Endometrial microvascular endothelial cells (primary cell): Measurements from ENCODE around the gene POLE4. TPM values are rescaled to one million over a fixed set of nuclear protein-coding genes. Genes with fewer than 3 reads are reported as not detected.

Source experiments
- in situ Hi-C: cut with HindIII; loops from 2 replicates; pipeline ENCODE4 v1.10.0; 2017; ENCODE audit warnings: low sequenced_read_pairs, low pct_unique_long_range_greater_than_20kb; ENCODE audit errors: inconsistent ontology term
- total RNA-seq: library from RNA; depleted of rRNA; stranded (reverse); fragments of >200 nt; gene quantifications from one replicate; pipeline ENCODE4 v1.2.3, GENCODE V29; 2015; ENCODE audit errors: inconsistent ontology term

Gene POLE4
- total RNA-seq, 1 donor from 2014 or later, result 24.8 TPM

- in situ Hi-C loops, result no loop called here
Observed at GRCh38 chr2:74983631-74984392, 25.4 kb downstream of the POLE4 start.

DNA sequence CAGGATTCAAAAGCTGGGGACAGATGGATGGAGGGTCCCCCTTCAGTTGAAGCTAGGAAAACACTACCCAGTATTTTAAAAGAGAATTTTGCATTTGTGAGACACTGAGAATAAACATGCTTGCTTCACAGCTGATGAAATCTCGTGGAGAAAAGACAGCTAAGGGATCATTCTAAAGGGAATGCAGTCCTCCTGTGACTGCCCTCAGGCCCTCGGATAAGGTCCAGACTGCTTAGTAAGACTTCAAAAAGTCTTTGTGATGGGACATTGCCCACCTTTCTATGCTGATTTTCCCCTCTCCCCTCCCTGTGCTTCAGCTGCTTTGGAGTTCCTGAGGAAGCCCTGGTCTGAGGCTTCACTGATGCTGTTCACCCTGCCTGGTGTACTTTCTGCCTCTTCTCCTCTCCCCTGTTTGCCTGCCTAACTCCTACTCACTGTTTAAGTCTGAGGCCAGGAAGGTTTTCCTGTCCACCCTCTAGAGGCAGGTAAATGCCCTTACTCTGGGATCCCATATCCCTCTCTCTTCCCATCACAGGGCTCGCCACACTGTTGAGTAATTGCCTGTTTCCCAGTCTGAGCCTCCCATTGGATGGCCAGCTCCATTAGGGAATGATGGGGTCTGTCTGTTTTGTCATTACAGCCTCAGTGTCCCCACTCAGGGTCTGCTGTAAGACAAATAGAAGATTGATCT, 26.6 kb downstream of the POLE4 start:
- in situ Hi-C loops, result no loop called here

GRCh38 chr2:74985978-74986609, 27.7 kb downstream of the POLE4 start:
- in situ Hi-C loops, result no loop called here

GRCh38 chr2:74991977-74992376, 33.5 kb downstream of the POLE4 start:
- in situ Hi-C loops, result no loop called here

- in situ Hi-C loops, result no loop called here
Observed at GRCh38 chr2:74999468-74999867, 41.0 kb downstream of the POLE4 start.

GRCh38 chr2:75002007-75002406, 43.6 kb downstream of the POLE4 start:
- in situ Hi-C loops, result no loop called here

DNA sequence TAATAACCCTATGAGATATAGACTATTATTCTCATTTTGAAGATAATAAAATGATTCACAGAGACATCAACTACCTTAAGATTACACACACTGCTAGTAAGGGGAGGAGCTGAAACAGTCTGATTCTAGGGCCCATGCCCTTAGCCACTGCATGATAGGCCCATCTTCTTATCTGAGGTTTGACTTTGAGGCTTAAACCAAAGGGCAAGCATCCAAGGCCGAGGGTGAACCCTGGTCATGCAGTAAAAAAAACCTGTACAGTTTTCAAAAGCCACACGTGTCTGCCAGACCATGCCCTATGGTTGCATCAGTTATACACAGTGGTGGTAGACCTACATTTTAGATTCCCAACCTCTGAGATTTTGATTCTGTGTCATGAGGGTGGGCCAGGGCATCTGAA, 44.8 kb downstream of the POLE4 start:
- in situ Hi-C loops, result no loop called here

DNA sequence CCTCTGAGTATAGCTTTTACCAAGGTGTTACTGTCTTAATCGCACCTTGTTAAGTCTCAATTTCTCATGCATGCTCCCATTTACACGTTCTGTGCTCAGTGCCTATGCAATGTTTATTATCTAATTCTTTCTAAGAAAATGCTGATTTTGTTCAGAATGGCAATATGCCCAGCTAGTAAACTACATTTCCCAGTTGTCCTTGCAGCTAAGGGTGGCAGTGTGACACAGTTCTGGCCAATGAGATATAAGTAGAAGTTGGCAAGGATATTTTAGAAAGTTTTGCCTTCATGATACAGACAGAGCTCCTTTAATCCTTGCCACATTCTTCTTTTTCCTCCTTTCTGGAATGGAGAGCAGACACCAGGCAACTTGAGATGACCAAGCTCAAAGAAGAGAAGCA, 45.3 kb downstream of the POLE4 start:
- in situ Hi-C loops, result no loop called here

GRCh38 chr2:75006041-75006440, 47.6 kb downstream of the POLE4 start:
- in situ Hi-C loops, result no loop called here

DNA sequence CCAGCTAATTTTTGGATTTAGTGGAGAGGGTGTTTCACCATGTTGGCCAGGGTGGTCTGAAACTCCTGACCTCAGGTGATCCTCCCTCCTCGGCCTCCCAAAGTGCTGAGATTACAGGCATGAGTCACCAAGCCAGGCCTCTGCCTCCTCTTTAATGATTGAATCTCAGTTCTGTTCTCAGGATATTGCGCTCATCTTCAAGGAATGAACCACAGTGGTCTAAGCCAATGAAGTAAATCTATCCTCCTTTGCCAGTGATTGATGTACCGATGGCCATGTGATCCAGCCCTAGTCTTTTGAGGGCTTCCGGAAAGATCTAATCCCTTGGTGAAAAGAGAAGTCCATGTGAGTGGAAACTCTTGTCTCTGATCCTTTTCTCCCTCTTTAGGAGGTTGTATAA, 48.6 kb downstream of the POLE4 start:
- in situ Hi-C loops, result no loop called here

DNA sequence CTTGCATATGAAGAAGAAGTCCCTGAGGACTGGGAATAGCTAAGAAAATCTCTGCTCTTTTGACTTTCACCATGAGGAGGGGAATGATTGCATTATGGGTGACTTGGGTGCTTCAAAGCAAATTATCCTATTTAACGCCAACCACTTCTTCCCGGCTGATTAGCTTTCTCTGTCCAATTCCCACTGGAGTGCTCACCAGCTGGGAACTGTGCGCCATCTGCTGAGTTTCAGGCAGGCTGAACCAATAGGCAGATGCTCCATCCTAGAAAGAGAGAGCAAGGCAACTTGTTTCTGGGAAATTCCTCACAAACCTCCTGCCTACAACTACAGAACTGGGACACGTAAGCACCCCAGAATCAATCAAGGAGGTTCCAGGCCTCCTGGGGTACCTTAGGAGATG, 49.4 kb downstream of the POLE4 start:
- in situ Hi-C loops, result no loop called here

- in situ Hi-C loops, result no loop called here
Observed at GRCh38 chr2:75010571-75010970, 52.1 kb downstream of the POLE4 start.

DNA sequence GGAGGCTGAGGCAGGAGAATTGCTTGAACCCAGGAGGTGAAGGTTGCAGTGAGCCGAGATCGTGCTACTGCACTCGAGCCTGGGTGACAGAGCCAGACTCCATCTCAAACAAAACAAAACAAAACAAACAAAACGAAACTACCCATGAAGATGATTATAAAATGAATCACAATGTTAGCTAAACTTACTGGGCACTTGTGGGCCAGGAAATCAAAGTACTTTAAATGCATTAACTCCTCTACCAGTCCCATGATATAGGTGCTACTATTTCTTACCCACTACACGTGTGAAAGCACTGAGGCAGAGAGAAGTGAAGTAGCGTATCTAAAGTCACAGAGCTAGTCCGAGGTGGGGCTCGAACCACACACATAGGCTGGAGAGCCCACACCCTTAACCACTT, 53.6 kb downstream of the POLE4 start:
- in situ Hi-C loops, result no loop called here

DNA sequence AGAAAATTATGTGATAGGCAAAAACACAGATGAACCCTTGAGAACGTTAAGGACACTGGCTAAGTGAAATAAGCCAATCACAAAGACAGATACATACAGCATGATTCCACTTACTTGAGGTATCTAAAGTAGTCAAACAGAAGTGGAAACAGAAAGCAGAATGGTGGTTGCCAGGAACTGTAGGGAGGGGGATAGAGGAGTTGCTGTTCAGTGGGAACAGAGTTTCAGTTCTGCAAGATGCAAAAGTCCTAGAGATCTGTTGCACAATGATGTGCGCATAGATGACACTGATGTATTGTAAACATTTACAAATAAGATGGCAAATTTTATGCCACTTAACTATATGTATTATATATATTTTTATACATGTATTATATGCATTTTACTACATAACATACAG, 59.7 kb downstream of the POLE4 start:
- in situ Hi-C loops, result no loop called here

Other genes starting within 250 kb of the POLE4 start
- gene HK2, start 124.5 kb upstream of the POLE4 start, total RNA-seq, result 8.0 TPM
- gene TACR1, start 240.9 kb downstream of the POLE4 start, total RNA-seq, result not detected